Psoas muscle (tissue), 8 donors: ENCODE data around the gene SIRT4. TPM values are rescaled to one million over a fixed set of nuclear protein-coding genes. Genes with fewer than 3 reads are reported as not detected.
"Not testable (repeated sequence)": the region's sequence is repeated elsewhere in the genome, so short reads cannot be mapped to it uniquely, and the experiment has no call there.

ENCODE experiments used
- ATAC-seq, 4 donors: fragments of 200-7000 bp; cut with Tn5 transposase; one replicate each; pipeline ENCODE4 v1.9.1; 2020; ENCODE audit warnings: moderate library complexity in 3 of 4, mild to moderate bottlenecking in 2 of 4
- DNase-seq, 2 donors: peaks; one replicate each; pipeline ENCODE4 v3.0.0-alpha.2; 2020
- H3K27ac ChIP-seq: fragments of 200-600 bp; one replicate; pipeline ENCODE4 v1.8.0; 2022
- H3K27me3 ChIP-seq, 3 donors: fragments of 200-600 bp in 1 of 3; one replicate each; pipeline versions ENCODE4 v1.6.1 to v1.8.0; 2013 to 2022; ENCODE audit warnings: low read length in 2 of 3, mild to moderate bottlenecking in 2 of 3, moderate library complexity in 1 of 3; ENCODE audit not compliant: insufficient read depth in 3 of 3
- H3K36me3 ChIP-seq, 2 donors: fragments of 200-600 bp in 1 of 2; one replicate each; pipeline versions ENCODE4 v1.6.1 to v1.8.0; 2013 to 2022; ENCODE audit warnings: low read depth in 1 of 2, mild to moderate bottlenecking in 1 of 2, moderate library complexity in 1 of 2; ENCODE audit not compliant: insufficient read depth in 1 of 2
- H3K4me1 ChIP-seq: fragments of 200-600 bp; one replicate; pipeline ENCODE4 v1.8.0; 2022
- H3K4me3 ChIP-seq: fragments of 200-600 bp; one replicate; pipeline ENCODE4 v1.8.0; 2022; ENCODE audit warnings: mild to moderate bottlenecking
- H3K9me3 ChIP-seq: fragments of 200-600 bp; one replicate; pipeline ENCODE4 v1.8.0; 2022
- CTCF ChIP-seq: fragments of 200-600 bp; IDR thresholded peaks from one replicate; pipeline ENCODE4 v1.8.0; 2022; ENCODE audit warnings: antibody characterized with exemption
- WGBS, 3 donors: extraction: QIAGEN DNeasy Blood & Tissue Kit; methylation state at CpG; one replicate each; pipeline versions ENCODE4 v1.1.6 to v1.1.7; 2013; 5-methylcytosine and 5-hydroxymethylcytosine counted together
- intact Hi-C, 2 donors: fragments of 100-400 bp; cut with DNase I; formaldehyde crosslinking; loops; one replicate each; pipeline versions ENCODE4 v1.11.0 to v1.14.2; 2022
- polyA plus RNA-seq, 3 donors: library from polyadenylated mRNA; stranded (reverse); fragments of 200-250 nt; gene quantifications; one replicate each; pipeline ENCODE4 v1.2.3, GENCODE V29; 2013
- total RNA-seq, 4 donors: library from RNA; stranded (reverse); fragmentation: NEBNext Ultra II Directional in 2 of 4; extraction: Animal tissue kit (Norgen Biotek cat#: 25700) in 2 of 4; gene quantifications; one replicate each; pipeline versions ENCODE4 v1.2.1 to v1.2.4, GENCODE V29; 2021 to 2023
- donor health status: healthy with polysubstance abuse.
- donor health status: DM: no; HTN: no; CAD: no; lungs with moderate emphysema.
- donor health status: Bipolar disorder and iron deficiency.
- donor health status: healthy.
- donor health status: DM: yes; HTN: yes; CAD: no.
- donor health status: DM: no; HTN: no; CAD: no.
- donor health status: DM: no; HTN: no; CAD: no.
- donor health status: DM: yes; HTN: yes; CAD: no.

SIRT4 gene
- total and polyA plus RNA-seq, 7 donors, result 2.3 to 10.7 (median 5.4) TPM

- Histone ChIP-seq H3K27me3 (peaks cover 0 to 4% (median 0%) of the 10 kb centered on the region in 3 donors), H3K4me1 (no peaks in the 10 kb centered on the region), H3K27ac (no peak overlapping the region), H3K9me3 (no peaks in the 10 kb centered on the region), H3K36me3 (no peaks in the 10 kb centered on the region), H3K4me3 (no peak overlapping the region)
- DNase-seq (no peak), ATAC-seq (no peak)
- intact Hi-C loops, result no loop called here
- TF ChIP-seq CTCF, result no peak
- WGBS, 3 donors, result 21 to 27% (median 22%) methylated on average over 3 of the region's 3 CpGs
Observed at GRCh38 chr12:120331390-120331789, 29.3 kb downstream of the SIRT4 start.

- ATAC-seq, result no peak
- peaks cover 0 to 4% (median 0%) of the 10 kb centered on the region in 3 donors for H3K27me3 ChIP-seq
- no peak overlapping the region for H3K4me3 ChIP-seq
- no peaks in the 10 kb centered on the region for H3K9me3 ChIP-seq
- no peak for TF ChIP-seq CTCF
- 77 to 84% (median 79%) methylated on average over 5 of the region's 5 CpGs for WGBS, 3 donors
- intact Hi-C loops, result no loop called here
- no peaks in the 10 kb centered on the region for H3K4me1 ChIP-seq
- no peak overlapping the region for H3K27ac ChIP-seq
- H3K36me3 ChIP-seq, result no peaks in the 10 kb centered on the region
- DNase-seq, result no peak
Observed at GRCh38 chr12:120332041-120332440, 29.9 kb downstream of the SIRT4 start.

GRCh38 chr12:120332523-120332922, 30.4 kb downstream of the SIRT4 start:
- no peaks in the 10 kb centered on the region for H3K36me3 ChIP-seq
- no peaks in the 10 kb centered on the region for H3K9me3 ChIP-seq
- DNase-seq (no peak), ATAC-seq (no peak)
- no peaks in the 10 kb centered on the region for H3K4me1 ChIP-seq
- H3K27ac ChIP-seq, result no peak overlapping the region
- 81 to 83% (median 83%) methylated on average over 6 to 7 of the region's 7 CpGs for WGBS, 3 donors
- intact Hi-C loops, result no loop called here
- H3K4me3 ChIP-seq, result no peak overlapping the region
- no peak for TF ChIP-seq CTCF
- peaks cover 0 to 4% (median 0%) of the 10 kb centered on the region in 3 donors for H3K27me3 ChIP-seq

GRCh38 chr12:120335447-120335846, 33.3 kb downstream of the SIRT4 start:
- WGBS, 3 donors, result 4 to 18% (median 18%) methylated on average over 10 to 12 of the region's 12 CpGs
- intact Hi-C loops, H3K9me3 ChIP-seq, H3K27ac ChIP-seq, H3K4me3 ChIP-seq, H3K27me3 ChIP-seq, H3K36me3 ChIP-seq, ATAC-seq, H3K4me1 ChIP-seq: not testable (repeated sequence)
- peak; percentile 59 for TF ChIP-seq CTCF
- peak; percentile 59 to 65 for DNase-seq

GRCh38 chr12:120336392-120336791, 34.3 kb downstream of the SIRT4 start:
- H3K4me3 ChIP-seq, DNase-seq, H3K4me1 ChIP-seq, intact Hi-C loops, H3K9me3 ChIP-seq, H3K27ac ChIP-seq, H3K36me3 ChIP-seq, H3K27me3 ChIP-seq, ATAC-seq: not testable (repeated sequence)
- 84 to 100% (median 89%) methylated on average over 2 of the region's 2 CpGs for WGBS, 3 donors
